Ovary (tissue), 9 donors: ENCODE results near the gene NEUROG3. TPM values are rescaled to one million over a fixed set of nuclear protein-coding genes. Genes with fewer than 3 reads are reported as not detected.

ENCODE experiments used
- DNase-seq, 5 donors: peaks; one replicate each; pipeline ENCODE4 v3.0.0-alpha.2; 2019 to 2020
- H3K27ac ChIP-seq, 2 donors: fragments of 200-600 bp; one replicate each; pipeline versions ENCODE4 v1.5.1 to v1.8.0; 2019 to 2022
- H3K27me3 ChIP-seq: fragments of 200-600 bp; one replicate; pipeline ENCODE4 v1.8.0; 2022
- H3K36me3 ChIP-seq: fragments of 200-600 bp; sonication (generic); one replicate; pipeline ENCODE4 v1.5.1; 2019
- H3K4me1 ChIP-seq: one replicate; pipeline ENCODE4 v1.8.1; 2013; ENCODE audit warnings: mild to moderate bottlenecking, moderate library complexity; ENCODE audit not compliant: insufficient read depth
- H3K4me3 ChIP-seq: fragments of 200-600 bp; sonication (generic); one replicate; pipeline ENCODE4 v1.5.1; 2017
- H3K9me3 ChIP-seq, 2 donors: fragments of 200-600 bp in 1 of 2; sonication (generic) in 1 of 2; one replicate each; pipeline versions ENCODE4 v1.5.1 to v1.8.1; 2013 to 2019; ENCODE audit warnings: mild to moderate bottlenecking in 1 of 2, moderate library complexity in 1 of 2
- EP300 ChIP-seq: sonication (generic); formaldehyde crosslinking; IDR thresholded peaks from one replicate; pipeline ENCODE4 v1.6.1; 2017; ENCODE audit warnings: antibody characterized with exemption
- POLR2A ChIP-seq: fragments of 450-650 bp; IDR thresholded peaks from one replicate; pipeline ENCODE4 v1.6.1; 2017; ENCODE audit warnings: antibody characterized with exemption, mild to moderate bottlenecking, moderate library complexity
- WGBS, 3 donors: extraction: QIAGEN DNeasy Blood & Tissue Kit in 1 of 3; methylation state at CpG; one replicate each; pipeline versions ENCODE4 v1.1.5 to v1.1.7; 2013 to 2017; 5-methylcytosine and 5-hydroxymethylcytosine counted together
- intact Hi-C, 4 donors: fragments of 100-400 bp; cut with DNase I; formaldehyde crosslinking; loops; one replicate each; pipeline versions ENCODE4 v1.11.0 to v1.15.1; 2022 to 2023
- polyA plus RNA-seq, 2 donors: library from polyadenylated mRNA; stranded (reverse); fragments of 200-250 nt in 1 of 2; fragments of 350-450 nt in 1 of 2; fragmentation: Illumina TruSeq in 1 of 2; extraction: RNeasy Lipid Tissue Mini Kit (QIAGEN cat#74804) in 1 of 2; gene quantifications; one replicate each; pipeline ENCODE4 v1.2.3, GENCODE V29; 2013 to 2014
- total RNA-seq, 7 donors: library from RNA; depleted of rRNA in 2 of 7; stranded (reverse); fragments of >200 nt in 2 of 7; fragmentation: NEBNext Ultra II Directional in 3 of 7; extraction: Animal tissue kit (Norgen Biotek cat#: 25700) in 3 of 7; gene quantifications; one replicate each; pipeline versions ENCODE4 v1.1.0 to v1.2.4, GENCODE V29; 2016 to 2023
- TF ChIP-seq, protein P1 (sequence below), 3 donors: fragments of 450-650 bp in 2 of 3; fragments of 200-600 bp in 1 of 3; IDR thresholded peaks; one replicate each; pipeline versions ENCODE4 v1.5.1 to v1.8.0; 2016 to 2022; ENCODE audit warnings: antibody characterized with exemption in 3 of 3, mild to moderate bottlenecking in 1 of 3
- donor health status: DM: no; HTN: no; CAD: no; lungs with moderate emphysema.
- donor health status: DM: no; HTN: no; CAD: no.
- donor health status: Bipolar disorder and iron deficiency.
- donor health status: DM: yes; HTN: yes; CAD: no.
- donor health status: DM: no; HTN: no; CAD: no.
- donor health status: DM: yes; HTN: yes; CAD: no.

NEUROG3 gene
- total and polyA plus RNA-seq, 9 donors: not detected

DNA sequence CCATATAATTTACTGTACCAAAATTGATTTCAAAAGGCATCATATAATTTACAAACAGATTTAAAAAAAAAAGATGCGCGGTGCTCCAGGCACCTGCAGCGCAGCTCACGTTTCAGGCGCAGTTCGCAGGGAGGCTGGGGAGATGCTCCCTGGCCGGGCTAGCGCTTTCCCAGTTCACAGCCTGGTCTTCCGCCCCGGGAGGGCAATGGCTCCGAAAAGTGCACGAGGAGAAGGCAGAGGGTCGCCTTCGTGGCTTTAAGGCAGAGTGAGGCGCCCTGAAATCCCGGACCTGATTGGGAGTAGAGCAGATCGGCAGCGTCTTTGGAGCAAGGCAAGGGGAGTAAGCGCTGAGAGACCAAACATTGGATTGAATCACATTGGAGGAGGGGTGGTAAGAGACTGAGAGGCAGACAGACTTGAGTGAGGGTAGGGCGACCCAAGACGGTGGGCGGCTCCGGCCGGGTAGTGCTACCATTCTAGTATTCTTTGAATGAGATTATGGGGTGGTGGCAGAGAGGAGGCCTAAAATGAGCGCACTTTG is 1.5 kb downstream of the NEUROG3 start:
- Histone ChIP-seq H3K4me1 (peaks cover 2% of the 10 kb centered on the region), H3K27ac (no peak overlapping the region), H3K9me3 (no peaks in the 10 kb centered on the region), H3K36me3 (no peaks in the 10 kb centered on the region), H3K27me3 (no peaks in the 10 kb centered on the region), H3K4me3 (no peak overlapping the region)
- intact Hi-C loops: no loop called here
- WGBS, 3 donors: 1 to 2% (median 1%) methylated on average over 25 of the region's 25 CpGs
- TF ChIP-seq POLR2A (no peak), EP300 (no peak)
- TF ChIP-seq, protein P1, sequence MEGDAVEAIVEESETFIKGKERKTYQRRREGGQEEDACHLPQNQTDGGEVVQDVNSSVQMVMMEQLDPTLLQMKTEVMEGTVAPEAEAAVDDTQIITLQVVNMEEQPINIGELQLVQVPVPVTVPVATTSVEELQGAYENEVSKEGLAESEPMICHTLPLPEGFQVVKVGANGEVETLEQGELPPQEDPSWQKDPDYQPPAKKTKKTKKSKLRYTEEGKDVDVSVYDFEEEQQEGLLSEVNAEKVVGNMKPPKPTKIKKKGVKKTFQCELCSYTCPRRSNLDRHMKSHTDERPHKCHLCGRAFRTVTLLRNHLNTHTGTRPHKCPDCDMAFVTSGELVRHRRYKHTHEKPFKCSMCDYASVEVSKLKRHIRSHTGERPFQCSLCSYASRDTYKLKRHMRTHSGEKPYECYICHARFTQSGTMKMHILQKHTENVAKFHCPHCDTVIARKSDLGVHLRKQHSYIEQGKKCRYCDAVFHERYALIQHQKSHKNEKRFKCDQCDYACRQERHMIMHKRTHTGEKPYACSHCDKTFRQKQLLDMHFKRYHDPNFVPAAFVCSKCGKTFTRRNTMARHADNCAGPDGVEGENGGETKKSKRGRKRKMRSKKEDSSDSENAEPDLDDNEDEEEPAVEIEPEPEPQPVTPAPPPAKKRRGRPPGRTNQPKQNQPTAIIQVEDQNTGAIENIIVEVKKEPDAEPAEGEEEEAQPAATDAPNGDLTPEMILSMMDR (IDR thresholded peaks at IDR 0.05): no peak
- no peak for DNase-seq

DNA sequence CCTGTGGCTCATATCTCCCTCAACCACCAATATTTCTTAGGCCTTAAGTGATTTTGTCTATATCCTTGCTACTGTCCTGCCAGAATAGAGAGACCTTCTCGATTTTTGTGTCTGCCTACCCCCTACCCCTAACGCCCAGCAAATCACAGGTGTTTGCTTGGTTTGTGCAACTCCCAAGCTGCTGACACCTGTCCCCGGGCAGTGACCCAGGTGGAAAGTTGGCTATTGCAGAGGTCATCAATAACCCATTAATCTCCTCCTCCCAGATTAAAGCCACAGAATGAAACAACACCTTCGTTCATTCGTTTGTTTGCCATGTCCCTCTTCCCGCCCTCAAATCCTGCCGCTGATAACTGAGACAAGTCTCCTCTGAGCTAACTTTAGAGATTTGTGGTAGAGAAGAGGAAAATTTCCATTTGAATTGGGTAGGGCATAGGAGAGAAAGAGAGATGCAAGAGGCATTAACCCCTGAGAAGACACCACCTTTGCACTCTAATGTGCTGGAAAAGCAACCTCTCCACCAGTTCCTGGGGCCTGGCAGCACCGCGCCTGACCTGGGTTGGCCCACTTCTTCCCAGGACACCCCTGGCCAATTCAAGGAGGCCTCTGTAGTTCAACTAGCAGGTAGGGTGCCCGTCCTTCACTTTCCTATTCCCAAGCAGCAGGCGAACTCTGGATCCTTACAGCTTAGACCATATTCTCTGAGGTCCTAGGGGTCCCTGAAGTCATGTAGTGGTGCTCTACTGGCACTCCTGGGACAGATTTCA is 3.0 kb downstream of the NEUROG3 start:
- WGBS, 3 donors: 2 to 4% (median 3%) methylated on average over 11 of the region's 11 CpGs
- TF ChIP-seq POLR2A (no peak), EP300 (no peak)
- TF ChIP-seq, protein P1 (IDR thresholded peaks at IDR 0.05): no peak
- Histone ChIP-seq H3K27me3 (no peaks in the 10 kb centered on the region), H3K4me1 (peaks cover 2% of the 10 kb centered on the region), H3K9me3 (no peaks in the 10 kb centered on the region), H3K4me3 (no peak overlapping the region), H3K27ac (no peak overlapping the region), H3K36me3 (no peaks in the 10 kb centered on the region)
- intact Hi-C loops: no loop called here
- no peak for DNase-seq

DNA sequence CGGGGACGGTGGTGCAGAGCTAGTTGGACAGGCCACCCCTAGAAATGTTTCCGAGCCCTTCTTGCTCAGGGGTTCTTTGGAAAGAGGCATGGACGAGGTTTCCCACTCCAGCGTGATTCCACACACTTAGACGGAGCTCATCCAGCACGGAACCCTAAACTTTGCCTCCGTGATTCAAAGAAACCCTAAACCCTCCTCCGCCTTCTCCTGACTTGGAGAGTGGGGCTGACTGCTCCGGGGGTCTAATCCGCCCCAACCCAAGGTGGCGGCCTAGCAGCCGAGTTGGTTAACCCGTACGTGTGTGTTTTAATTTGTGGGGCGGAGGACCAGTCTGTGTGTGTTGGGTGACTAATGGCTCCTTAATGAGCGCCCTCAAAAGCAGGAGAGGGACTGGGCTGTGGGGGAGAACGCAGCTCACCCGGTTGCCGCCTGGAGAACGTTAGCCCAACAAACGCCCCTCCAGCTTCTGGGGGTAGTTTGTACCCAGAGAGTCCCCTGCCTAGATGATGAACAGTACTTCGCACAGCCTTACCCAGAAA is 3.8 kb downstream of the NEUROG3 start:
- DNase-seq: no peak
- H3K9me3 ChIP-seq: no peaks in the 10 kb centered on the region
- H3K36me3 ChIP-seq: no peaks in the 10 kb centered on the region
- no peak overlapping the region for H3K4me3 ChIP-seq
- 1 to 3% (median 3%) methylated on average over 23 of the region's 23 CpGs for WGBS, 3 donors
- no peak for TF ChIP-seq EP300
- no peak for TF ChIP-seq POLR2A
- TF ChIP-seq, protein P1 (IDR thresholded peaks at IDR 0.05): no peak
- H3K4me1 ChIP-seq: peaks cover 2% of the 10 kb centered on the region
- no peak overlapping the region for H3K27ac ChIP-seq
- intact Hi-C loops: no loop called here
- no peaks in the 10 kb centered on the region for H3K27me3 ChIP-seq

DNA sequence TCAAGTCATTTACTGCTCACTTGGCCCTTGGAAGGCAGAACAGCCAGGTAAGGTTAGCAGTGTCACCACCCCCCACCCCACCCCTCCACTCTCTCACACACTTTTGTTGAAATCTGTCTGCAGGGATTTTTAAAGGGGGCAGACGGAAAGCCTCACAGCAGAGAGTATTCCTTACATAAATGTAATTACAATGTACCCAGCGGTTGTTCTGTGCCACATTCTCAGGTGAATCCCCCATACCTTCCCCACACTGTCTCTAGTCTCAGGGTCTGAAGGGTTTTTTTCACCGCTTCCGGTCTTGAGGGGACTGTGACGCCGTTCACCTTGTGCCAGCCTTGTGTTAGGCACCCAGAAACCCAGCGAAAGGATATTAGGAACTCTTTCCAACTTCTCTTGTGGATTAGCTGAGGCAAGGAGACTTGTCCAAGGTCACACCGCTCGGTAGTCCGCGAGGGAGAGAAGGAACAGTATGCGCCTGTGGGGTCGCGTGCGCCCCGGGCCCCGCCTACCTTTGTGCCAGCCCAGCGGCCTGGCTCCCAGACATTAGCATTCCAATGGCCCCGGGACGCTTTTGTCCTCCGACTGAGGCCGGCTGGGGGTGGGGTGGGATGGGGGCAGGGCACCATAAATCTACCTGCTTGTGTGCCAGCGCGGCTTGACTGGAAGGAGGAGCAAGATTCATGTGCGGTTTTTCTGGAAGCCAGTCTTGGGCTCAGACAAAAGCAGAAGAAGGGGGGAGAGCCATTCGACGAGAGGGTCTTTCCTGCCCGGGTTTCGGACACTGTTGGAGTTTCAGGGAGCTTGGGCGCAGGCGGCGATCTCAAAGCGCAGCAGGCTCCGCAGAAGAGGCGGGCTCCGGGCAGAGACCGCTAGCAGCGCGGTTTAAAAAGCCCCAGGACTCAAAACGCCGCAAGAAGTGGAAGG is 4.5 kb downstream of the NEUROG3 start:
- Histone ChIP-seq H3K27me3 (no peaks in the 10 kb centered on the region), H3K4me3 (no peak overlapping the region), H3K27ac (no peak overlapping the region), H3K4me1 (peaks cover 2% of the 10 kb centered on the region), H3K36me3 (no peaks in the 10 kb centered on the region), H3K9me3 (no peaks in the 10 kb centered on the region)
- no peak for DNase-seq
- intact Hi-C loops: no loop called here
- TF ChIP-seq POLR2A (no peak), EP300 (no peak)
- TF ChIP-seq, protein P1 (IDR thresholded peaks at IDR 0.05): no peak
- 2 to 3% (median 2%) methylated on average over 41 of the region's 41 CpGs for WGBS, 3 donors
